Hematopoietic multipotent progenitor cell treated with erythropoietin and hydrocortisone succinate and interleukin-3 and kit ligand, for 6 days (in vitro differentiated cells): Measurements from ENCODE around the gene MANSC1.
"Not testable (repeated sequence)": the region's sequence is repeated elsewhere in the genome, so short reads cannot be mapped to it uniquely, and the experiment has no call there.

Experiments used
- DNase-seq: peaks from one replicate; pipeline ENCODE4 v3.0.0-alpha.2; 2015

Gene MANSC1

DNA sequence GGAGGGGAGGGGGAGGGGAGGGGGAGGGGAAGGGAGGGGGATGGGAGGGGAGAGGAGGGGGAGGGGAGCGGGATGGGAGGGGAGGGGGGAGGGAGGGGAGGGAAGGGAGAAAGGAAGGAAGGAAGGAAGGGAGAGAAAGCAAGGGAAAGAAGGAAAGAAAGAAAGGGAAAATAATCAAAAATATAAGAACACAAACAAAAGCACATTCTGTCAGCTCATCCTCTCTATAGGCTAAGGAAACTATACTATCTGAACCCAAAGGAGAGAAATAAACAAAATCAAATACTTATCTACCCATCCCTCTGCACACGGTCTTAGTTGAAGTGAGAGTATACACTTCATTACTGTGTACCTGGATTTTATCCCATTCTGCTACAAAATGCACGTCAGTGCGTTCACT is 26.9 kb downstream of the MANSC1 start:
- DNase-seq, result no peak

DNA sequence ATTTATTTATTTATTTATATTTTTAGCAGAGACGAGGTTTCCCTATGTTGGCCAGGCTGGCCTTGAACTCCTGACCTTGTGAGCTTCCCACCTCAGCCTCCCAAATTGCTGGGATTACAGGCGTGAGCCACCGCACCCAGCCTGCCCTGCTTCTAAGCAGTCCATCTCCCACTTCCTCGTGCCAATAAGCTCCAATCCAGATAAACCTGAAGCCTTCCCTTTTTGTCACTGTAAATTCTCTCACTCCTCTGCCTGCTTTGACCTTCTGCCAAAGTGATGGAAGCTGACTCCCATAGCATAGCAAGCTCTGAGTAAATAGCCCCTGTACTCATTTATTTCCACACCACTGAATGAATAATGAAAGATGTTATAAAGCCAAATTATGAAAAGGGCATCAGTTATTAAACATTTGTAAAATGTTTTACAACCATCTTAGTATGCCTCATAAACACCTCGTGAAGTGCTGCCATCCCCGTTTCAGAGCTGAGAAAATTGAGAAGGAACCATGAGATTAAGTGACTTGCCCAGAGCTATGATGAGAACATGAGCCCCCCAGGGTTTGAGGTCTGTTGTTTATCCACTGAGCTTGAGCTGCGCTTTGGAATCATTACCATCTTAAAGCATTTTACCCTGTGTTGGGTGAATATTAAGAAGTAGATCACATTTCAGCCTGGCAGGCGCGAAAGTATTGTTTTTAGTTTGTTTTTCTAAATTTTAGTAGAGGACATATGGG is 30.4 kb downstream of the MANSC1 start:
- DNase-seq, result no peak

DNA sequence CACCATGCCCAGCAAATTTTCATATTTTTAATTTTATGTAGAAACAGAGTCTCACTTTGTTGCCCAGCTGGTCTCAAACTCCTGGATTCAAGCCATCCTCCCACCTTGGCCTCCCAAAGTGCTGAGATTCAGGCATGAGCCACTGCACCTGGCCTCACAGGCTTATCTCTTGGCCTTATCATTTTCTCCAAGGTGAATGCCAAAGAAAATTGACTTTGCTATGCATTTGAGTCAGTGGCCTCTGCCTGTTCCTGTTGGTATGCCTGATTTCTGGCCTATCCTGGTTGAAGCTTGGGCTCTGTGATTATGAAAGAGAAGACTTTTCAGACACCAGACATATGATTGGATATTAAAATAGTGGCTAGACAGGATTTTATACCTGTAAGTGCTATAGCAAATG is 34.2 kb downstream of the MANSC1 start:
- no peak for DNase-seq

DNA sequence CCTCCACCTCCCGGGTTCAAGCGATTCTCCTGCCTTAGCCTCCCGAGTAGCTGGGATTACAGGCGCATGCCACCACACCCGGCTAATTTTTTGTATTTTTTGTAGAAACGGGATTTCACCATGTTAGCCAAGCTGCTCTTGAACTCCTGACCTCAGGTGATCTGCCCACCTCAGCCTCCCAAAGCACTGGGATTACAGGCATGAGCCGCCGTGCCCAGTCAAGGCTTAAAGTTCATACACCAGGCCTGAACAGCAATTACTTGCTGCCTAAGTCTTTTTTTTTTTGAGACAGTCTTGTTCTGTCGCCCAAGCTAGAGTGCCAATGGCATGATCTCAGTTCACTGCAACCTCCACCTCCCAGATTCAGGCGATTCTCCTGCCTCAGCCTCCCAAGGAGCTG is 39.3 kb downstream of the MANSC1 start:
- not testable (repeated sequence) for DNase-seq

DNA sequence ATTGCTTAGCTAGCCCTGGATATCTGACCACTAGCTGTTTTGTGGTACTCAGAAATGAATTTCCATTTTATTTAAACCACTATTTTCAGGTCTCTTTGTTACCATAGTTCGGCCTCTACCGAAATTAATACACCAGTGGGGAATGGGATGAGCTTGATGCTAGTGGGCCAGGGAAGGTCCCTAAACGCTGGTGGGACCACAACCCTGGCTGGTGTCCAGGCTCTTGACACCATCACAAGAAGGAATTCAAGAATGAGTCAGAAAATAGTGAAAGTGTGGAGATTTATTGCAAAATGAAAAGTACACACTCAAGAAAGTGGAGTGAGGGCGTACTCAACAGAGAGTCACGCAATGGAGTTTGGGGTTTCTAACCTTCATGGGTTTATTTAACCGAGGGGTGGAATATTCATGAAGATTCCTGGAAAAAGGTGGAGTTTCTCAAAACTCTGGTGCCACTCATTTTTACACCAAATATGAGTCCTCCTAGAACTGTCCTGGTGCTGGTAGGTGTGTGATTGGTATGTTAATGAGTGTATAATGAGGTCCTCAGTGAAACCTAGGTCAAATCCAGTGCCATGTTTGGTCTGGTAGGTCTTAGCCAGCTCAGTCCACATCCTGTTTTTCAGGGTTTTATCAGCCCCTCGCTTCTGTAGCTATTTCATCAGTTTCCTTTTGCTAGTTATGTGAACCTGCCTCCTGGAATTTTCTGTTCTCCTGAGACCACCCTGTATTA is 44.3 kb downstream of the MANSC1 start:
- DNase-seq, result no peak

DNA sequence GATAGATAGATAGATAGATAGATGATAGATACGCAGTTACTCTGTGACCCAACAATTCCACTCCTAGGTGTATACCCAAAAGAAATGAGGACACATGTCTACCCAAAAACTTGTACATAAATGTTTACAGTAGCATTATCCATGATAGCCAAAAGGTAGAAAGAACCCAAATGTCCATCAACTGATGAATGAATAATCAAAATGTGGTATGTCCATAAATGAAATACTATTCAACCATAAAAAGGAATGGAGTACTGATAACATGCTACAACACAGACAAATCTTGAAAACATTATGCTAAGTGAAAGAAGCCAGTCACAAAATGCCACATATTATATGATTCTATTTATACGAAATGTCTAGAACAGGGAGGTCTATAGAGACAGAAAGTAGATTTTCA is 47.1 kb downstream of the MANSC1 start:
- DNase-seq, result no peak

DNA sequence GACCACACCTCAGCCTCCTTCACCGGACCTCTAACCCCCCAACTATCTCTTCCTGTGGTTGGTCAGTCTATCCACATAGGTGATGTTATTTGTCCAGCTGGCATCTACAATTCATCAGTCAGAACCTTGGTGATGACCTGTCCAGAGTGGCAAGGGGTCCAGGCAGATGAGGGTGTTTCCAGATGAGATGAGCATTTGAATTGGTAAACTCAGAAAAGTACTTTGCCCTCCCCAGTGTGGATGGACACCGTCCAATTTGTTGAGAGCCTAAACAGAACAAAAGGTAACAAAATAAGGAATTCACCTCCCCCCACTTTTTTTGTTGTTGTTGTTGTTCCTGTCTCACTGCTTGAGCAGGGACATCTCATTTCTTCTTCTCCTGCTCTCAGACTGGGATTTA is 48.9 kb downstream of the MANSC1 start:
- DNase-seq, result no peak

DNA sequence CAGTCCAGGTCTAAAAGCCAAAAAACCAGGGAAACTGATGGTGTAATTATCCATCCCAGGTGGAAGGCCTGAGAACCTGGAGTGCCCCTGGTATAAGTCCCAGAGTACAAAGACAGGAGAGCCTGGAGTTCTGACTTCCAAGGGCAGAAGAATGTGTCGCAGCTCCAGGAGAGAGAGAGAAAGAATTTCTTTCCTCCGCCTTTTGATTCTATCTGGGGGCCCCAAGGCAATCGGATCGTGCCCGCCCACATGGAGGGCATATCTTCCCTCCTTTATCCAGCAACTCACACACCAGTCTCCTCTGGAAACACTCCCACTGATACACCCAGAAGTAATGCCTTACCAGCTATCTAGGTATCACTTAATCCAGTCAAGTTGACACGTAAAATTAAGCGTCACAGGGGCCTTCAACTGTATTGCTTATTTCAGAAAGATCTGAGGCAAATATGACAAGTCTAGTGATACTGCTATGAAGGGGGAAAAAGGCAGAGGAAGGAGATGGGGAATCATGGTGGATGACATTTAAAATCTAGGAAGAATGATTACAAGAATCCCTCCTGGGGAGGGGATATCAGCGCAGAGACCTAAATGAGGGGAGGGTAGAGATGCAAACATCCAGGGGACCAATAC is 52.7 kb downstream of the MANSC1 start:
- DNase-seq, result no peak

DNA sequence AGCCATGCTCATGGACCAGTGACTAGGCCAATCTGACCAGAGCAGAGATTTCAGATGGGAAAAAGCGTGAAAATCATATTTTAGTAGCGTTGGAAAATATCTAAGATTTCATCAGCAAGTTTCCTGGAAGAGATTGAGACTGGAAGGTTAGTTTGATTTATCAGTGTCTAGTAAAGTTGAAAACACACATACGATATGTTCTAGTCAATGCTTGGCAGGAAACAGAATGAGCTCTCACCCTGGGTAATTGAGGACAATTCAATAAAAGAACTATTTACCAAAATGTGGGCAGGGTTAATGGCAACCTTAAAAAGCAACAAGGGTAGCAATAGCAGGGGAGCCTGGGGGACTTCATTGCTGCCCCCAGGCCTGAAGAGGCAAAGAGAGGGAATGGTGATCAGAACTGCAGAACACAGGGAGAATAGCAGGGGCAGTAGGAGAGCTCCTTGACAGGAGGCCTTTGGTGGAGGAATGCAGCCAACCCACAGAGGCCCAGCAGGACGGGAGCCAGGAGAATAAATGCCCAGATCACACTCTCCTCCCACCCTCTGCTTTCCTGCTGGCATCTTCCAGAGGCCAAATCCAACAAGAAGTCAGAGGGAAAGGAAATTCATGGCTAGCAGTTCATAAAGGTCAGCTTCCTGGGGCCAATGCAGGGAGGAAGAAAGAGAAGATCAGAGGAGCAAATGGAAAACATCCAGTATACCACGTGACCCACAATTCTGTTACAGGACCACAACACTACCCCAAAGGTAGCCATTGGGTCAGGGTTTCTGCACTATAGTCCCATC is 55.6 kb downstream of the MANSC1 start:
- DNase-seq, result no peak

DNA sequence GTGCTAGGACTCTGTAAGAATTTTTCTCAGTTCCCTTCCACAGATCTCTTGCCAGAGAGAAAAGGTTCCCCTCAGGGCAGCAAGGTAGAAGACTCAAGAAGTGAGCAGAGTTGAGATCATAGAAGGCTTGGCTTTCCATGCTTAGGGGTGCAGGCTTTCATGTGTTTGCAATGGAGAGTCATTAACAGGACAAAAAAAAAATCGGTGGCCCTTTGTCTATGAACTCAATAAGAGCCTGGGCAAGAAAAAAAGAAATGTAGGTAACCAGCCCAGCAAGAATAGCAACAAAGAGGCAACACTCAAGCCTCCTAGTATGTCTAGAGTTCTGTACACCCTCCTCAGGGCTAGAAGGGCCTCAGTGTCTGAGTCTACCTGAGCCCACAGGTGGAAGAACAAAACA is 59.8 kb downstream of the MANSC1 start:
- DNase-seq, result no peak

DNA sequence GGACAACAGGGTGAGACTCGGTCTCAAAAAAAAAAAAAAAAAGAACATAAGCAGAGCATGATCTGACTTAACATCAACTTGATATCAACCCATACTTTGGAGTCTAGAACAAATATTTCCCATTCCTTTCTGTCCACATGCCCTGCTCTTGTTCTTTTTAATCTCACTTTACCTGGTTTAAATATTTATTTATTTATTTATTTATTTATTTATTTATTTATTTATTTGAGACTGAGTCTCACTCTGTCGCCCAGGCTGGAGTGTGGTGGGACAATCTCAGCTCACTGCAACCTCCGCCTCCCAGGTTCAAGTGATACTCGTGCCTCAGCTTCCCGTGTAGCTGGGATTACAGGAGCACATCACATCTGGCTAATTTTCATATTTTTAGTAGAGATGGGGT is 63.6 kb downstream of the MANSC1 start:
- no peak for DNase-seq

DNA sequence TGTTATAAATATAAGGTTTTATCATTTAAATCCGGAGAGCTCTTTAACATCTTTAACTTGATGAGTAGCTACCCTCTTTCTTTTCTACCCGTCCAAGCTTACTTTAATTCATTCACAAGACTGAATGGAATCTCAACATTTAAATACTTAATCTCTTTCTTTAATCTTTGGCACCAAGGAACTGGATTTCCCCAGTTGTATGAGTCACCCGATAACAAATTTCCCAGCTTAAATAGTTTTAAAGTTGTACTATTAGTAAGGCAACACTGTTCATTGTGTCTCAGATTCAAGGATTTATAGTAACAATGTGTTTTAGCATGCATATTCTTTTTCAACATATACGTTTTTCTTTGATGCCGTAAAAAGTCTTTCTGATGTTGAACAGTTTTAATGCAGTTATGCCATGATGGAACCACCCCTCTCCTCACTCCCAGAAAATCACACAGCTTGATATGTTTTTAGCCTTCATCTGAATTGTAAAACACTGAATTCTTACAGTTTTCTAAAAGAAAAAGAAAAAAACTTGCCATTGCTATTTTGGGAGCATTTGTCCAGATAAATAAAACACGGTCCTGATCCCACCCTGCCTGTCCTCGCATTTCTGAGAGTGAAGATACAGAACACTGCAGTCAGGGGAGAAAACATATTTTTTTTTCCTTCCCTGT is 67.1 kb downstream of the MANSC1 start:
- no peak for DNase-seq

DNA sequence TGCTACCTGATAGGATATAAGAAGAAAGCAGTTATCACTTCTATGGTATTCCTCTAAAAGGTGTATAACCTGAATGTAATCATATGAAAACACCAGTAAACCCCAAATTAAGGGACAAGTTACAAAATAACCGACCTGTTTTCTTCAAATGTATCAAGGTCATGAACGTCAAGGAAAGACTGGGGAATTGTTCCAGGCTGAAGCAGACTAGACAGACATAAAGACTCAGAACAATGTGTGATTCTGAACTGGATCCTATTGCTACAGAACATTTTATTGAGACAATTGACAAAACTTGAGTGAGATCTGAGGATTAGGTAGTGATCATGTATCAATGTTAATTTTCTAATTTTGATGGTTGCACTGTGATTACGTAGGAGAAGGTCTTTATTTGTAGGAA is 67.8 kb downstream of the MANSC1 start:
- DNase-seq, result no peak

DNA sequence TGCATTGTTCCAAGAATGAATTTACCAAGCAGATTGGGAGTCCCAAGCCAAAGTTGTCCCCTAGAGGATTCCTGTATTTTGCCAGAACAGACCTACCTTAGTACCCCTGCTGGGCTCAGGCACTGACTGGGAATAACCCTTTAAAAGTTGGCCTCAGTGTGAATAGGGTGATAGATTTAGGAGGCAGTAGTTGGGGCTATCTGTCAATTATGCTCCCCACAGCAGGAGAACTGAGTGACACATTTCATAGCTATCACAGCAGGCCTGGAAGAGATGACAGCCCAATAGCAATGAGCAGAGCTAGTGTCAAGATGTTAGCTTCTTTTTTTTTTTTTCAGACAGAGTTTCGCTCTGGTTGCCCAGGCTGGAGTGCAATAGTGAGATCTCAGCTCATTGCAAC is 68.9 kb downstream of the MANSC1 start:
- DNase-seq, result no peak

DNA sequence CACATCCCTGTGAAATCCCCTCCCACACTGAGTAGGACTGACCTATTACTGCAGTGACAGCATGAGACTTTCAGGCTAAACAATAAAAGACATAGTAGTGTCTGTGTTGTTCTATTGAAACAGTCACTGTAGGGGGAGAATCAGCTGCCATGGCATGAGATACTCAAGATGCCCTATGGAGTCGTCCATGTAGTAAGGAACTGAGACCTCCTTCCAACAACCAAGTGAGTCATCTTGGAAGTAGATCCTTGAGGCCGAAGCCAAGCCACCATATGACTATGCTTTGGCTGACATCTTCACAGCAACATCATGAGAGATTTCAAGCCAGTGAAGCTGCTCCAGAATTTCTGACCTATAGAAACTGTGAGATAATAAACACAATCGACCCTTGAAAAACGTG is 71.1 kb downstream of the MANSC1 start:
- DNase-seq, result no peak
